Activated naive CD8-positive, alpha-beta T cell treated with anti-CD3 and anti-CD28 coated beads, Interleukin-2, amount 50 U/mL, for 16 hours (primary cell): Measurements from ENCODE around the gene ZNF804B.

Source experiments
- DNase-seq: peaks from one replicate; pipeline ENCODE4 v3.0.0-alpha.2; 2020; ENCODE audit warnings: low read depth, low spot score

Gene ZNF804B

DNA sequence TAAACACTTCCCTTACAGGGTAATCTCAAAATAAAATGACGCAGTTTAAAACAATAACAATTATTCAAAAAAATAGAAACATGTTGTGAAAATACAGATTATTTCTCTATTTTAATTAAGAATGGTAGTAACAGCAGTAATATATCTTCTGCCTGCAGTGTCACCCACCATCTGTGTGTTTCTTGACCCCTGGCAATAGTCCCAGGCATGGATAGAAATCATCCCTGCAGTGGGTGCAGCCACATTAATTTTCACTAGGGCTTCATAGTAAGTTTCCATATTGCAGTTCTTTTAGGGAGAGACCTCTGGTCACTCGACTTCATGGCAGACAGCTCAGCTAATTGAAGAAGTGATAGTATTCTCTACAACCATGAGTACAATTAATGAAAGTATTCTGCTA is 506.1 kb downstream of the ZNF804B start:
- no peak for DNase-seq

GRCh38 chr7:89283302-89283701 is 523.8 kb downstream of the ZNF804B start:
- DNase-seq: no peak

GRCh38 chr7:89308535-89308934 is 549.0 kb downstream of the ZNF804B start:
- DNase-seq: no peak

GRCh38 chr7:89311886-89312285 is 552.4 kb downstream of the ZNF804B start:
- DNase-seq: no peak

- DNase-seq: no peak
Observed at GRCh38 chr7:89312551-89312950, 553.1 kb downstream of the ZNF804B start.

GRCh38 chr7:89316584-89317251 is 557.2 kb downstream of the ZNF804B start:
- DNase-seq: no peak

- no peak for DNase-seq
Observed at GRCh38 chr7:89332026-89332425, 572.5 kb downstream of the ZNF804B start.

GRCh38 chr7:89334797-89335196 is 575.3 kb downstream of the ZNF804B start:
- no peak for DNase-seq

DNA sequence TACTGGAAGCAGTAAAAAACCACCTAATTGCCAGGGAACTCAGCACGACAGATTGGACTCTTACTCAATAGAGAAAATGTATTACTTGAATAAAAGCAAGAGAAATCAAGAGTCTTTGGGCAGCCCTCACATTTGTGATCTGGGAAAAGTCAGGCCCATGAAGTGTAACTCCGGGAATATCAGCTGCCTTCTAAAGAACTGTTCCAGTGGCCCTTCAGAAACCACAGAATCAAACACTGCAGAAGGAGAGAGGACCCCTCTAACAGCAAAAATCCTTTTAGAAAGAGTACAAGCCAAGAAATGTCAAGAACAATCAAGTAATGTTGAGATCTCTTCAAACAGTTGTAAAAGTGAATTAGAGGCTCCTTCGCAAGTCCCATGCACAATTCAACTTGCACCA is 576.0 kb downstream of the ZNF804B start:
- DNase-seq: no peak

DNA sequence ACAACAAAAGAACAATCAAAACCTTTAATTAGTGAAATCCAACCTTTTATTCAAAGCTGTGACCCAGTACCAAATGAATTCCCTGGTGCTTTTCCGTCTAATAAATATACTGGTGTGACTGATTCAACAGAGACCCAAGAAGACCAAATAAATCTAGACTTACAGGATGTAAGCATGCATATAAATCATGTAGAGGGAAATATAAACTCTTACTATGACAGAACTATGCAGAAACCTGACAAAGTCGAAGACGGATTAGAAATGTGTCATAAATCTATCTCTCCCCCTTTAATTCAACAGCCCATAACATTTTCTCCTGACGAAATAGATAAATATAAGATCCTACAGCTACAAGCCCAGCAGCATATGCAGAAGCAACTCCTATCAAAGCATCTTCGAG is 576.6 kb downstream of the ZNF804B start:
- DNase-seq: no peak

- no peak for DNase-seq
Observed at GRCh38 chr7:89339748-89340147, 580.2 kb downstream of the ZNF804B start.

DNA sequence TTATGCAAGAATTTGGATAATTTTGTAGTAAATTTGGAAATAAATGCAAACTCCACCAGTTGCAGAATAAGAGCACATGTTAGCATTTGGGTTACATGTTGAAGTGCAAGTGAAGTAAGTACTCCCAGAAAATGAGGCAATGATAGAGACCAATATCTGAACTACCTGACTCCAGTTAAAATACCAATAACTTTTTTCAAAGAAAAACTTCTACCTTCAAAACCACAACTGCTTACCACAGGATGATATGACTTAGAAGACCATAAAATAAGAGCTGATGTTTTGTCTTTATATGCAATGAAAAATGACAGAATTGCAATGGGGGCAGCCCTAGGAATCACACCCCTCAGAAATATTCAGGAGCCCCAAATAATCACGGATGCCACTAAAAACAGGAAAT is 597.6 kb downstream of the ZNF804B start:
- DNase-seq: no peak

- DNase-seq: no peak
Observed at GRCh38 chr7:89377219-89377618, 617.7 kb downstream of the ZNF804B start.

GRCh38 chr7:89385411-89385810 is 625.9 kb downstream of the ZNF804B start:
- no peak for DNase-seq
